H1 (cell line): ENCODE data around the gene VSIG10L2. TPM values are rescaled to one million over a fixed set of nuclear protein-coding genes. Genes with fewer than 3 reads are reported as not detected.

Source experiments
- BRCA1 ChIP-seq: IDR thresholded peaks from 2 replicates; pipeline ENCODE4 v1.6.1; 2012; ENCODE audit warnings: low read depth, low read length, improper control_type of control experiment
- EP300 ChIP-seq, 2 experiments: IDR thresholded peaks; 1 replicate in 1 of 2; 2 replicates in 1 of 2; pipeline ENCODE4 v1.6.1; 2011 to 2012; ENCODE audit warnings: low read depth in 2 of 2, low read length in 2 of 2, mild to moderate bottlenecking in 2 of 2, borderline replicate concordance in 1 of 2, inconsistent platforms in 1 of 2, moderate library complexity in 1 of 2
- KDM1A ChIP-seq: fragments of 200-600, 300-600 bp; sonication (generic); IDR thresholded peaks from 2 replicates; pipeline ENCODE4 v1.7.1; 2016; ENCODE audit warnings: mild to moderate bottlenecking, low read length, borderline replicate concordance
- SRF ChIP-seq: IDR thresholded peaks from 2 replicates; pipeline ENCODE4 v1.6.1; 2011; ENCODE audit warnings: mild to moderate bottlenecking, low read depth, low read length, moderate library complexity
- ZNF274 ChIP-seq: IDR thresholded peaks from 2 replicates; pipeline ENCODE4 v1.7.0; 2012; ENCODE audit warnings: low read length, borderline replicate concordance; ENCODE audit errors: extremely low read depth
- polyA plus RNA-seq, 7 experiments: library from polyadenylated mRNA; depleted of rRNA in 3 of 7; stranded (reverse) in 5 of 7; unstranded in 2 of 7; fragments of >200 nt in 5 of 7; fragments of 200-250 nt in 2 of 7; gene quantifications; 1 replicate in 5 of 7; 2 replicates in 1 of 7; 4 replicates in 1 of 7; pipeline versions ENCODE4 v1.2.1 to v1.2.3, GENCODE V29; 2011 to 2013; ENCODE audit warnings: missing spikeins in 2 of 7, mixed read lengths in 2 of 7
- total RNA-seq: library from RNA; stranded (reverse); fragmentation: NEBNext Ultra II Directional; extraction: Animal tissue kit (Norgen Biotek cat#: 25700); gene quantifications from 2 replicates; pipeline ENCODE4 v1.2.1, GENCODE V29; 2021

The VSIG10L2 gene
- total and polyA plus RNA-seq, 2 of the 8 experiments (the other 6 are each of a cell fraction or from before 2014, with no cell fraction given) = not detected

- TF ChIP-seq BRCA1 (no peak), EP300 (IDR thresholded peaks at IDR 0.05; ENCODE audit: borderline replicate concordance in 1 of 2, low read depth in 2 of 2, low read length in 2 of 2) (no peak), ZNF274 (no peak), KDM1A (no peak), SRF (no peak)
- TF ChIP-seq, all 59 proteins: peak for 0
These were observed 9.2 kb downstream of the VSIG10L2 start (continued) for GRCh38 chr11:125954945-125955640.
